Measurements from ENCODE around the gene ASAP3. TPM values are rescaled to one million over a fixed set of nuclear protein-coding genes. Genes with fewer than 3 reads are reported as not detected.
A peak's percentile ranks its signal among the peaks of the same experiment; 100 is the strongest.

ASAP3 gene
- total RNA-seq, 2 donors from 2014 or later: 0.95 to 0.98 TPM

GRCh38 chr1:23492132-23492720, 8.2 kb upstream of the ASAP3 start:
- Mint-ChIP-seq H3K9me3 (no peaks in the 10 kb centered on the region), H3K36me3 (no peaks in the 10 kb centered on the region), H3K27ac (no peak overlapping the region)
- no peak for ATAC-seq
- no peak for DNase-seq (ENCODE audit: low spot score in 2 of 2)

GRCh38 chr1:23489842-23490241, 5.9 kb upstream of the ASAP3 start:
- Mint-ChIP-seq H3K27ac (no peak overlapping the region), H3K36me3 (no peaks in the 10 kb centered on the region), H3K9me3 (no peaks in the 10 kb centered on the region)
- ATAC-seq (no peak), DNase-seq (ENCODE audit: low spot score in 2 of 2) (no peak)

GRCh38 chr1:23485002-23485332, 988 bp upstream of the ASAP3 start:
- Mint-ChIP-seq H3K27ac (no peak overlapping the region), H3K36me3 (no peaks in the 10 kb centered on the region), H3K9me3 (no peaks in the 10 kb centered on the region)
- no peak for DNase-seq (ENCODE audit: low spot score in 2 of 2)
- no peak for ATAC-seq

GRCh38 chr1:23484253-23485001, 448 bp upstream of the ASAP3 start:
- ATAC-seq (peak; percentile 89), DNase-seq (ENCODE audit: low spot score in 2 of 2) (peak; percentile 72 to 87)
- Mint-ChIP-seq H3K9me3 (no peaks in the 10 kb centered on the region), H3K27ac (peak overlapping the region in 1 of 2 donors; percentile 70), H3K36me3 (no peaks in the 10 kb centered on the region)

GRCh38 chr1:23481904-23482303, 2.1 kb downstream of the ASAP3 start:
- Mint-ChIP-seq H3K36me3 (no peaks in the 10 kb centered on the region), H3K27ac (no peak overlapping the region), H3K9me3 (no peaks in the 10 kb centered on the region)
- DNase-seq (ENCODE audit: low spot score in 2 of 2): no peak
- no peak for ATAC-seq

- no peaks in the 10 kb centered on the region for H3K36me3 Mint-ChIP-seq
- peak in 1 of 2 donors; percentile 25 for ATAC-seq
- no peaks in the 10 kb centered on the region for H3K9me3 Mint-ChIP-seq
- no peak overlapping the region for H3K27ac Mint-ChIP-seq
- DNase-seq (ENCODE audit: low spot score in 2 of 2): no peak
Measured at GRCh38 chr1:23481026-23481597, 2.9 kb downstream of the ASAP3 start.

- H3K27ac Mint-ChIP-seq: no peak overlapping the region
- H3K36me3 Mint-ChIP-seq: no peaks in the 10 kb centered on the region
- H3K9me3 Mint-ChIP-seq: no peaks in the 10 kb centered on the region
- no peak for ATAC-seq
- DNase-seq (ENCODE audit: low spot score in 2 of 2): no peak
Measured at GRCh38 chr1:23480187-23481025, 3.6 kb downstream of the ASAP3 start.

GRCh38 chr1:23479666-23479941, 4.4 kb downstream of the ASAP3 start:
- DNase-seq (ENCODE audit: low spot score in 2 of 2) (no peak), ATAC-seq (no peak)
- Mint-ChIP-seq H3K36me3 (no peaks in the 10 kb centered on the region), H3K9me3 (no peaks in the 10 kb centered on the region), H3K27ac (no peak overlapping the region)

- DNase-seq (ENCODE audit: low spot score in 2 of 2) (no peak), ATAC-seq (no peak)
- Mint-ChIP-seq H3K9me3 (no peaks in the 10 kb centered on the region), H3K27ac (no peak overlapping the region), H3K36me3 (no peaks in the 10 kb centered on the region)
Measured at GRCh38 chr1:23478896-23479665, 4.9 kb downstream of the ASAP3 start.

- Mint-ChIP-seq H3K36me3 (no peaks in the 10 kb centered on the region), H3K9me3 (no peaks in the 10 kb centered on the region), H3K27ac (no peak overlapping the region)
- no peak for DNase-seq (ENCODE audit: low spot score in 2 of 2)
- ATAC-seq: no peak
Measured at GRCh38 chr1:23477359-23478144, 6.4 kb downstream of the ASAP3 start.

GRCh38 chr1:23475641-23476040, 8.3 kb downstream of the ASAP3 start:
- no peaks in the 10 kb centered on the region for H3K9me3 Mint-ChIP-seq
- DNase-seq (ENCODE audit: low spot score in 2 of 2) (no peak), ATAC-seq (no peak)
- no peaks in the 10 kb centered on the region for H3K36me3 Mint-ChIP-seq
- H3K27ac Mint-ChIP-seq: no peak overlapping the region

- no peak overlapping the region for H3K27ac Mint-ChIP-seq
Measured at GRCh38 chr1:23475134-23475628, 8.8 kb downstream of the ASAP3 start.

GRCh38 chr1:23473037-23473800, 10.8 kb downstream of the ASAP3 start:
- no peaks in the 10 kb centered on the region for H3K9me3 Mint-ChIP-seq
- H3K36me3 Mint-ChIP-seq: no peaks in the 10 kb centered on the region
- H3K27ac Mint-ChIP-seq: no peak overlapping the region
- no peak for ATAC-seq
- no peak for DNase-seq (ENCODE audit: low spot score in 2 of 2)

More at GRCh38 chr1:23475134-23475628, 8.8 kb downstream of the ASAP3 start:
- ATAC-seq (no peak), DNase-seq (ENCODE audit: low spot score in 2 of 2) (no peak)
- H3K9me3 Mint-ChIP-seq: no peaks in the 10 kb centered on the region
- no peaks in the 10 kb centered on the region for H3K36me3 Mint-ChIP-seq

GRCh38 chr1:23472351-23473036, 11.5 kb downstream of the ASAP3 start:
- no peak for DNase-seq (ENCODE audit: low spot score in 2 of 2)
- no peaks in the 10 kb centered on the region for H3K9me3 Mint-ChIP-seq
- H3K27ac Mint-ChIP-seq: no peak overlapping the region
- ATAC-seq: no peak
- no peaks in the 10 kb centered on the region for H3K36me3 Mint-ChIP-seq

Data from activated naive CD4-positive, alpha-beta T cell treated with anti-CD3 and anti-CD28 coated beads, Interleukin-2, amount 50 U/mL, for 72 hours (primary cell).